OCI-LY7 (cell line): ENCODE data around the gene OR5T1.

Experiments used
- EZH2phosphoT487 ChIP-seq: fragments of 200-600 bp; sonication (generic); IDR thresholded peaks from 2 replicates; pipeline ENCODE4 v1.6.1; 2018; ENCODE audit warnings: low read depth, borderline replicate concordance, mild to moderate bottlenecking, mixed run types, antibody characterized with exemption, low read length, moderate library complexity, mixed read lengths
- TF ChIP-seq, protein P1 (sequence below): fragments of 200-600 bp; sonication (generic); conservative IDR thresholded peaks from 2 replicates; pipeline ENCODE4 v1.5.1; 2014; ENCODE audit warnings: mild to moderate bottlenecking, antibody characterized with exemption, low read length, moderate library complexity, mixed read lengths

DNA sequence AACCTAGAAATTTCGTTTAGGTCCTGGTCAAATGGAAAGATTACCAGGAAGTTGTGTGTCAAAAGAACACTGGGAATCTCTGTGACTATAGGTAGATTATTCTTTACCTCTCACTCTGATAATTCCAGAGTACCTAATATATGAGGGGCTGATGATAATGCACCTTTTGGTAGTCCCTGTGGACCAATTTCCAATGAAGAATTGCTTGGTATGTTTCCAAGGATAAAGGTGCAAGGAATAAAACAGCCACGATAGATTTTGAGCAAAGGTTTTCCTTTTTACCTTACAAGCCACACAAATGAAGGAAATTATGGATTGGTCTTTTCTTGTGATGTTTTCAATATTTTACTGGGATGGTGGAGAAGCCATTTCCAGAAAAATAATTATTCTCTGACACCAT, 18.2 kb downstream of the OR5T1 start, which contains the start of gene OR8H1:
- TF ChIP-seq, protein P1, sequence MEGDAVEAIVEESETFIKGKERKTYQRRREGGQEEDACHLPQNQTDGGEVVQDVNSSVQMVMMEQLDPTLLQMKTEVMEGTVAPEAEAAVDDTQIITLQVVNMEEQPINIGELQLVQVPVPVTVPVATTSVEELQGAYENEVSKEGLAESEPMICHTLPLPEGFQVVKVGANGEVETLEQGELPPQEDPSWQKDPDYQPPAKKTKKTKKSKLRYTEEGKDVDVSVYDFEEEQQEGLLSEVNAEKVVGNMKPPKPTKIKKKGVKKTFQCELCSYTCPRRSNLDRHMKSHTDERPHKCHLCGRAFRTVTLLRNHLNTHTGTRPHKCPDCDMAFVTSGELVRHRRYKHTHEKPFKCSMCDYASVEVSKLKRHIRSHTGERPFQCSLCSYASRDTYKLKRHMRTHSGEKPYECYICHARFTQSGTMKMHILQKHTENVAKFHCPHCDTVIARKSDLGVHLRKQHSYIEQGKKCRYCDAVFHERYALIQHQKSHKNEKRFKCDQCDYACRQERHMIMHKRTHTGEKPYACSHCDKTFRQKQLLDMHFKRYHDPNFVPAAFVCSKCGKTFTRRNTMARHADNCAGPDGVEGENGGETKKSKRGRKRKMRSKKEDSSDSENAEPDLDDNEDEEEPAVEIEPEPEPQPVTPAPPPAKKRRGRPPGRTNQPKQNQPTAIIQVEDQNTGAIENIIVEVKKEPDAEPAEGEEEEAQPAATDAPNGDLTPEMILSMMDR: no peak
- TF ChIP-seq EZH2phosphoT487: no peak
